GM21360 (cell line): ENCODE data around the gene FADS3.

Source experiments
- ATAC-seq: cut with Tn5 transposase; IDR thresholded peaks from one replicate; pipeline ENCODE4 v1.9.1; 2021; ENCODE audit warnings: mild to moderate bottlenecking, moderate library complexity; ENCODE audit not compliant: unreplicated experiment

Gene FADS3

DNA sequence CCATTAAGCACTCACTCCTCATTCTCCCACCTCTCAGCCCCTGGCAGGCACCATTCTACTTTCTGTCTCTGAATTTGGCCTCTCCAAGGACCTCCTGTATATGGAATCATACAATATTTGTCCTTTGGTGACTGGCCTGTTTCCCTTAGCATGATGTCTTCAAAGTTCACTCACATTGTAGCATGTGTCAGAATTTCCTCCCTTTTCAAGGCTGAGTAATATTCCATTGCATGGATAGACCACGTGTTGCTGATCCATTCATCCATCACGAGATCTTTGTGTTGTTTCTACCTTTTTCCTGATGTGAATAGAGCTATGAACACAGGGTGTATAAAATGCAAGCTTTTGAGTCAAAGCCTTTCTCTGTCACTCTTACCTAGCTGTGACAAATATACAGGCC is 51.6 kb downstream of the FADS3 start:
- no peak for ATAC-seq

DNA sequence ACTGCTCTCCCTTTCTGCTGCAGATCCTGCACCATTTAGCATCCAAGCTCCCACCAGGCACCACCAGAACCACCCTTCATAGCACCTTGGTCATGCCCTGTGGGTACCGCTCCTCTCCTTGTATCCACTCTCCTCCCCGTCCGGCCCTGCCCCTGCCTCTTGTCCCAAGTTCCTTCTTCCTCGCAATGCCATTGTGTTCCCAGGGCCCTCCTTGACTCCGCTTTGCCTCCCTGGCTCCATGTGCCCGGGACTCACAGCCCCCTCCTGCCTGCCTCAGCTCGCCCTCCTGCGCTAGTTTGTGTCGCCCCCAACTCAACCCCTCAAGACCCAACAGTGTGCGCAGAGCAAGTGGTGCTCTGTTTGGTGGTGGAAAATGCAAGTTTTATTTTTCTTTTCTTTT is 52.4 kb downstream of the FADS3 start:
- ATAC-seq = no peak

DNA sequence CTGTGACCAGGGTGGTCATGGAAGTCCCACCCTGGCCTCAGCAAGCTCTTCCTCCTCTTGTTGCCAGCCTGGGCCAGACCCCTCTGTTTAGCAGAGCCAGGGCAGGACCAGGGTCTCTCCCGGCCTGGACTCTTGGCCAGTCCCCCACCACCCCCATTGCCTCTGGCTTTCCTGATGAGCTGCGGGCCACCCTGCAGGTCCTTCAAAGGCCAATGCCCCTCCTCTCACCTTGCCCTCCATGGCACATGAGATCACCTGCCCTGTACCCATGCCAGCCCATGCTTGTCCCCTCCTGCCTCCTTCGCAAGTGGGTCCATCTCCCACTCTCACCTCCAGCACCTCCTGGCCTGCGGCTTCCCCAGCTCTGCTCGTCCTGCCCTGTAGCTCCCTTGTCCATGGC is 52.8 kb downstream of the FADS3 start:
- no peak for ATAC-seq

DNA sequence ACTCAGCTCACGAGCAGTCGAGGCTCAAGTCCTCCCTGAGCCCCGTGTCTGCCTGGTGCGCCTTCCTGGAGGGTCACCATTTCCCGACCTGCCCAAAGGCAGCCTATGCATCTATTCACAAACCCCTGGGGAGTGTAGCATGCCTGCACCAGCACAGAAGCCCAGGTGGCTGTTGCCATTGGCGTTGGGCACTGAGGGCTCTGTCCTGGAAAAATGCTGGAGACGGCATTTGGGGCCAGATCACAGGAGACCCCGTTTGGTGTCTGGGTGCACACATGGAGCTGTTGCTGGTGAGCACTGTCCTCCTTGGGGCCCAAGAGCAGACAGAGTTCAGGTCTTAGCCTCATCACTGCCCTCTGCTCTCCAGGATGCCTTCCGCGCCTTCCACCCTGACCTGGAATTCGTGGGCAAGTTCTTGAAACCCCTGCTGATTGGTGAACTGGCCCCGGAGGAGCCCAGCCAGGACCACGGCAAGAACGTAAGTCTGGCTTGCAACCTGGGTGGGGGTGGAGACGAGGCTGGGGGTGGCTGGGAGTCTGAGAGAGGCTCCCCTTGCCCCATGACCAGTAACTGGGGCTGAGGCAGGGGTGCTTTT is 53.8 kb downstream of the FADS3 start:
- ATAC-seq = no peak

DNA sequence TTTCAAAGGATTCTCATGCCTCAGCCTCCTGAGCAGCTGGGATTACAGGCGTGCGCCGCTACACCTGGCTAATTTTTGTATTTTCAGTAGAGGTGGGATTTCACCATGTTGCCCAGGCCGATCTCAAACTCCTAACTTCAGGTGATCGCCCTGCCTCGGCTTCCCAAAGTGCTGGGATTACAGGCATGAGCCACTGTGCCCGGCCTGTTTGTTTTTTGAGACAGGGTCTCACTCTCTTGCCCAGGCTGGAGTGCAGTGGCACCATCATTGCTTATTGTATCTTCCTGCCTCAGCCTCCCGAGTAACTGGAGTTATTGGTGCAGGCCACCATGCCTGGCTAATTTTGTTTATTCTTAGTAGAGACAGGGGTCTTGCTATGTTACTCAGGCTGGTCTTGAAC is 55.2 kb downstream of the FADS3 start:
- no peak for ATAC-seq

DNA sequence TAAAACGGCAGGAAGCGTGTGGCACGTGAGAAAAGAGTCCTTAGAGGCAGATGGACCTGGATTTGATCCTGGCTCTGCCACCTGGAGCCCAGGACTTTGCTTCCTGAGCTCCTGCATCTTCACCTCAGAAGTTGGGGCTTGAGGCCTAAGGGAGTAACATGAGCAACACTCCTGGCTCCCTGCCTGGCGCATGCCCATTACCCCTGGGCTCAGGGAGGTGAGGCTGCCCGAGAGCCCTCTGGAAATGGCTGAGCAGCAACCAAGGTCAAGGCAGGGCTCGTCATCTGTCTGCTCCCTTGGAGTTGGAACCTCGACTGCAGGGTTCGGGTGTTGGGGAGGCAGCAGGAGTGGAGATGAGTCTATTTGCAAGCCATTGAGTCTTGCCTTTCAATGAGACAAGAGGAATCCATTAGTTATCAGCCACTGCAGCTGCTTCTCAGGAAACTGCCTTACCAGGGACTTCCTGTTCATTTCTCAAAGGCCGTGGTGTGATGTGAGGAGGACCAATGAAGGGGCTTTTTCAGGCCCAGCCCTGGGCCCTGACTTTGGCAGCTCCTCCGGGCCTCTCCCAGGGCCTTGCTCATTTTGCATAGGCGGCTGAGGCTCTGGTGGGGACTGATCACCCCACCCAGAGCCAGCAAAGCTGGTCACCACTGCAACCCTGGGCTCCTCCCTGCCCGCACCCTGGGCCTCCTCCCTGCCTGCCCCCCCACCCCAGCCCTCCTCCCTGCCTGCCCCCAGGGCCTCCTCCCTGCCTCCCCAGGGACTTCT is 56.9 kb downstream of the FADS3 start:
- peak; percentile 80 for ATAC-seq

DNA sequence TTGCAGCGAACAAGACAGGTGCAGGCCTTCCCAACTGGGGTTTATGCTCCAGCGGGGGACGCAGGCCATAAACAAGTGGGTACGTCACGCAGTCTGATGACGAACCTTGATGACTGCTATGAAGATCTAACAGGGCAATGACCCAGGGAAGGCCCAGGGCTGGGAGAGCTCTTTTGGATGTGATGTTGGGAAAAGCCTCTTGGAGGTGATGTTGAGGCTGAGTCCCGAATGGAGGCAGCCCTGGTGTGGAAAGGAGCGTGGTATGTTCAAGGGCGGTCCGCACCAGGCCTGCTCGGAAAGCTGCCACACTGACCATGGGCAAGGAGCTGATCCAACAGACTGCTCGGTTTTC is 57.4 kb downstream of the FADS3 start:
- ATAC-seq = no peak

DNA sequence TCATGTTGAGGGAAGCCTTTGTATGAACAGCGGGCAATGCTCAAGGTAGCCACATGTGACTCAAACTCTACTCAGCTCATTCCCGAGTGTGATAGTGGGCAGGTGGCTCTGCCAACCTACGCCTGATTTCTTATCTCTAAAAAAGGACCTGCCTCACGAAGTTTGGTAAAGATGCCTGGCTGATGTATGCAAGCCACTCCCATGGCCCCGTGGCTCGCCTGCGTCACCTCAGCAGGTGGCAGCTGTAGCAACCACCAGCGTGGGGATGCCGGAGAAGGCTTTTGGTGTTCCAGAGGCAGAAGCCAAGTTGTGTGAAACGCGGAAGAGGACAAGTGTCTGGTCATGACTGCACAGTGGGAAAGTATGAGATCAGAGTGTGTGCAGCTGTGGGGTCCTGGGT is 57.9 kb downstream of the FADS3 start:
- no peak for ATAC-seq

DNA sequence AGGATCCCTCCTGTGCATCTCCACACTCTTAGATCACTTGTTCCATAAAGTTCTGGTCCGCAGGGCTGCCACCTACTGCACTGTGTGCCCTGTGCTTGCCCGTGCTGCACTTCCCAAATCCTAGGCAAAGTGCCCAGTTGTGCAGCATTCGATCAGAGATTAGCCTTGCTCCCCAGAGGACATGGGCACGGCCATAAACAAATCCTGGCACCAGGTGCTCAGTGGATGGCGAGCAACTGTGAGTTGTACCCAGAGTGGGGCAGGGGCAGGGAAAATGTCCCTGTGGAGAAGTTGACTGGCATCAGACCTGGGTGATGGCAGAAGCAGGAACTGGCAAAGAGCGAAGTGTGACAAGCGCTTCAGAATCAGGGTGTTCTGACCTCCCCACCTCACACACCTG is 58.6 kb downstream of the FADS3 start:
- ATAC-seq = no peak

DNA sequence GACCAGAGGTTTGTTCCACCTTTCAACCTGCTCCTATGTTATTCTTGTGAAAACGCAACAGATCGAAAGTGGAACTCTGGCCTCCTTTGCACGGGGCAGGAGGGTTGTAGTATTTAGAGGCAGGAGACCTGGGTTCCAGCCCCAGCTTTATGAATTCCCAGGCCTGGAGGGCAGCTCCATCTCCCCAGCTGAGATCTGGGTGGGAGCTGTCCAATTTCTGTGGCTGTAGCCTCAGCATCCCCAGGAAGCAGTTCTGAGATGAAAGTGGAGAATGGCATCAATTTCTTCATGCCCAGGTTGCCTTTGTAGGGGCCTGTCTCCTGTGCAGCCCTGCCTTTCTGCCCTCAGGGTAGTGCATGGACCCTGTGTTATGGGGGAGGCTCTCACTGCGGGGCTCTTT is 59.1 kb downstream of the FADS3 start:
- no peak for ATAC-seq

DNA sequence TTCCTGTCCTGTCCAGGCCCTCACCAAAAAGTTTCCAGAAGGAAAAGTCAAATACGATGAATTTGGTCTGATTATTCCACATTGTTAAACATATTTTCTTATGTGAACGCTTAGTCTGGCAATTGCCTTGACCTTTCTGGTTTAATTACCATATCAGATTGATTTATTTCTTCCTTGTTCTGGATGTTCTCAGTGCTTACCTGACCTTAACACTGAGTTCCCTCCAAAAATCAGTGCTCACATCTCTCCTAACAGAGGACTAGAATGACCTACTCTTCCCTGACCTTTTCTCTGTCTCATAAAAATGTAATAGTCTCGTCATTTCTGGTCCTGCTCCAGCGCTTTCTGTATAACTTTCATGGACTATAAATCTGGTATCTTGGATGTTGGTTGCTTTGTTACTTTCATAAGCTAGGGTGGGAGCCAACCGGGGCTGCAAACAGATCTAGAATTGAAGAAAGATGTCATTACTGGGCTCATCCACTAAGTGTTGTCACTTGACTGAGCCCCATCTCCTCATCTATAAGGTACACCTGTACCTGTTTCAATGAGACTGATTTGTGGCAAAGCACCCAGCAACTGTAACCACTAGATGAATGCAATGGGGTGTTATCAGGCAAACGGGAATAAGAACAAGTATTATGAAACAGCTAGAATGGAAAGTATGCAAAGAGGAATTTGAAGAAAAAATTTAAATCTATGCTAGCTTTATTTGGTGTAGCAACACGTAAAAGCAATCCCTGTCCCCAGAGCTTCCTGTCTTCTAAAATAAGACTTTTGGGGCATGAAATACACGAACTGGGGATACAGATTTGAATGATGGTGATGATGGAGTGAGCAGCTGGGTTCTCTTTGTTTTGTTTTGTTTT is 60.9 kb downstream of the FADS3 start:
- ATAC-seq = no peak

DNA sequence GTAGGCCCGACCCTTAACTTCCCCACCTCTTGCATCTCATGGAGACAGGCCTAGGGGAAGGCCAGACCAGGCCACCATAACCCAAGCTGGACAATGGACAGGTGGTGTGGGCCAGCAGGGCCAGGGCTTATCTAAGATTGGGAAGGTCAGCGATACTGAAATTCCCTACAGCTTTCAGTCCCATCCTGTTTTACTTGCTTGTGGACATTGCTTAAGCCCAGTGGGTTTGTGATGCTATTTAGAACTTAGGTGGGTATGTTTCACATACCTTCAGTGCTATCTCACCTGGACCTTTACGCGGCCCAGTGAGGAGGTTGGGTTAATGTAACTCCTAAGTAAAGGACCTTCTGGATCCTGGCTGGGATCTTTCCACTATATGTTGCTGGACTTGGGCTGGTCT is 61.5 kb downstream of the FADS3 start:
- ATAC-seq = no peak

DNA sequence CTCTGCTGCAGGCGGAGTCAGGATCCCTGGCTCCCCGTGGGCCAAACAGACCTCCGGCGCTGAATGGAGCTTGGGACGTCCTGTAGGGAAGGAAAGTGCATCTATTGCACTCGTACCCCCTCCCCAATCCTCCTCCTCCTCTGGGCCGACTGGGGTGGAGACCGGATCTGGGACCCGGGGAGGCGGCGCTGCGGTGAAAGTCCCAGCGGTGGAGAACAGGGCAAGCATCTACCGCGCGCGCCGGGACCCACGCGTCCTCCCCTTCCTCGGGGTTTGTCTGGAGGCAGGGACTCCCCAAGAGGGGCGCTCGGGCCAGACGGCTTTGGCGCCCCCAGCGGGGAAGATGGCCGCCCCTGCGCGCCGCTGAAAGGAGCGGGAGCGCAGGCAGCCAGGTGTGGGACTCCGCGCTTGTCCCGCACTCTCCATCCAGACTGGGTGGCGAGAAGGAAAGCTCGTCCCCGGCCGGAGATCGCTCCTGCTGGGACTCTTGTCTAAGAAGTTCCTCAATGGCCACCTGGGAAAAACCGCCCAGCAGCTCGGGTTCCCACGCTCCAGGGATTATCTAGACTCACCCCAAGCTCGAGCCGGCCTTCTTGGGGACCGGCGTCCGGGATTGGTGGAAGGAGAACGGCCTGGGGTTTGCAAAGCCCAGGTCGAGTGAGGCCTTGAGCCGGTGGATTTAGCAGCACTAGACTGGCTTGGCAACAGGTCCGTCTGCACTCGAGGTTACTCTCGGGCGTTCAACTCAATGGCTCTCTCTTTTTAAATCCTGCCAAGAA is 62.5 kb downstream of the FADS3 start:
- ATAC-seq = no peak

DNA sequence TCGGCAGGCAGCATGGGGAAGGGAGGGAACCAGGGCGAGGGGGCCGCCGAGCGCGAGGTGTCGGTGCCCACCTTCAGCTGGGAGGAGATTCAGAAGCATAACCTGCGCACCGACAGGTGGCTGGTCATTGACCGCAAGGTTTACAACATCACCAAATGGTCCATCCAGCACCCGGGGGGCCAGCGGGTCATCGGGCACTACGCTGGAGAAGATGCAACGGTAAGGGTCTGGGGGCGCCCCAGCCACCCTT is 63.0 kb downstream of the FADS3 start:
- no peak for ATAC-seq

DNA sequence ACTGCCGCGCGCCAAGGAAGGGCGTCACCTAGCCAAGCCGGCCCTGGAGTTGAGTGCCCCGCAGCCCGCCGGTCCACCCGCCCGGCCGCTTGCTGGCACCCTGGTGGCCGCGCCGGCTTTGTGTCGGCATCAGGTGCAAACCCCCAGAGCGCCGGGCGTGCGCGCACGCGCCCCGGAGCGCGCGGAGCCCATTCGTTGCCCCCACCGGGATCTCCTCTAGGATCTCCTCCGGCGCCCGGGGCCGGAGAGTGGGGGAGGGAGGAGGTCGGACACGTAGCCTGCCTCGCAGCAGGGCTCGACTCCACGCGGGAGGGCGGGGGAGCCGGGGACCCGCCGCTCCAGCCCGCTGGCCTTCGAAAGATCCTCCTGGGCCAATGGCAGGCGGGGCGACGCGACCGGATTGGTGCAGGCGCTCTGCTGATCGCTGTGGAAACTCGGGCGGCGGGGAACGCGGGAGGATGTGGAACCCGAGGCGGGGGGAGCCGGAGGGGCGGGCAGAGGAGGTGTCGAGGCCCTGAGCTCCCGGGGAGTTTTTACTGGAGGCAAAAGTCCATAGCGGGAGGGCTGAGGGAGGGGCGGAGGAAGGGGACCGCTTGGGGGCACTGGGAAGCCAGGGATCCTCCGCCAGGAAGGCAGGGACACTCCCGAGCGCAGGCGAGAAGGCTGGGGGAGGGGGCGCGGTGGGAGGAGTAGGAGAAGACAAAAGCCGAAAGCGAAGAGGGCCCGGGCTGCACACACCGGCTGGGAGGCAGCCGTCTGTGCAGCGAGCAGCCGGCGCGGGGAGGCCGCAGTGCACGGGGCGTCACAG is 63.6 kb downstream of the FADS3 start, which contains the start of gene FADS2:
TSS of gene FADS2 (plus strand) at position 730 of the 808 bp plus-strand sequence. CDS start 91 bp downstream, outside the sequence.
- ATAC-seq = peak; percentile 62

DNA sequence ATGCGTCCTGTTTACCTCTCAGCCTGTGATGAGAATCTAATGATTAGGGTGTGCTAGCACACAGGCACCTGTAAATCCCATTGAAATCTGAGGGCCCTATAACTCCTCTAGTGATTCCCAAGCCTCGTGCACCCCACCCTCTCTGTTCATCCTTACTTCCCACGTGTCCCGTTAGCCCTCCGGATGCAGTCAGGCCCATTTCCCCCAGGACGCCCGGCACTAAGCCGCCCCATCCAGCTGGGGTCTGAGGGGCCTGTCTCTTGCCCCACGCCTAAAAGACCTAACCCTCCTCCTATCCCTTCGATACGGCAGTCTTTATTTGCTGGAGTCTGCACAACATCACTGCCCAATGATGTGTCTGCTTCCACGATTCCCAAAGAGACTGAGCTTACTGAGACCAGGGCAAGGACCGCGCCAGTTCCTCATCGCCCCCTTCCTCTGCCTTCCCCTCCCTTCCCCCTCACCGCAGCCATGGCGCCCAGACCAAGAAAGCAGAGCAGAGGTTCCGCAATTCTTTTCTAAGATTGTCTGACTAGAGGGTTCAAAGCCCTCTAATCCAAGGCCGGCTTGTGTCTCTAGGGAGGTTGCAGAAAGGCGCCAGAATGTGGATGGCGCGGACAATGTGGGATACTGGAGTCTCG is 64.3 kb downstream of the FADS3 start:
- no peak for ATAC-seq
